HTERT RPE-1 (cell line): Measurements from ENCODE around the gene PSD4.

Experiments used
- in situ Hi-C: fragments of 300-500 bp; cut with MboI; formaldehyde crosslinking; loops from 4 replicates; pipeline ENCODE4 v1.14.3; 2020; ENCODE audit warnings: low sequenced_read_pairs

PSD4 gene

DNA sequence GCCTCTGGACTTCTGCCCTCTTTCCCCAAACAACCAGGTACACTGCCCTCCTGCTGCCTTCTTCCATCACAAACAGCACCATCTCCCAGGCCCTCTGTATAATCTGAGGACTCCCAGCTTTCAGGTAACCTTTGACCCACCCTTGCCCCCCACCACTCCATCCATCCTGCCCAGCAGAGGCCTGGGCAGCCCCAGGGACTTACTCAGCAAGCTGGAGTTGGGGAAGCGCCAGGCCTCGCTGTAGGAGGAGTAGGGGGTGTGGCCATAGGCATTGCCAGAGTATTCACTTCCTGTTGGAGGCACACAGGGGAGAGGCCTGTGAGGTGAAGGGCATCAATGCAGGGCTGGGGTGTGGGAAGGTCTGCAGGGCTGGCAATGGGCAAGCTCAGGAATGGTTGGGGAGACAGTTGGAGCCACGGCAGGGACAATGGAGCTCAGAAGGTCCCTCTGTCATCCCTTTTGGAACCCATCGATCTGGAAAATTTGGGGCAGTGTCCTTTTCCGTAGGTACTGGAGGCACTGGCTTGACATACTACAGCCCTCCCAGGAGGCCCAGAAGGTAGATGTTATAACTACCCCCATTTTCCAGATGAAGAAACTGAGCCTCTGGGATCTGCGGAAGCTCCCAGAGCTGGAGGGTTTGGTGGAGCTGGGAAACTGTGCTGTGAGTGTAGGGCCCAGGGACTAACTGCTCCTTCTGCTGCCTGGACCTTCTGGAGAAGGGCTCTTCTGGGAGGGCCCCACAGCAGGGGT is 46.3 kb downstream of the PSD4 start:
- in situ Hi-C loops = no loop called here

DNA sequence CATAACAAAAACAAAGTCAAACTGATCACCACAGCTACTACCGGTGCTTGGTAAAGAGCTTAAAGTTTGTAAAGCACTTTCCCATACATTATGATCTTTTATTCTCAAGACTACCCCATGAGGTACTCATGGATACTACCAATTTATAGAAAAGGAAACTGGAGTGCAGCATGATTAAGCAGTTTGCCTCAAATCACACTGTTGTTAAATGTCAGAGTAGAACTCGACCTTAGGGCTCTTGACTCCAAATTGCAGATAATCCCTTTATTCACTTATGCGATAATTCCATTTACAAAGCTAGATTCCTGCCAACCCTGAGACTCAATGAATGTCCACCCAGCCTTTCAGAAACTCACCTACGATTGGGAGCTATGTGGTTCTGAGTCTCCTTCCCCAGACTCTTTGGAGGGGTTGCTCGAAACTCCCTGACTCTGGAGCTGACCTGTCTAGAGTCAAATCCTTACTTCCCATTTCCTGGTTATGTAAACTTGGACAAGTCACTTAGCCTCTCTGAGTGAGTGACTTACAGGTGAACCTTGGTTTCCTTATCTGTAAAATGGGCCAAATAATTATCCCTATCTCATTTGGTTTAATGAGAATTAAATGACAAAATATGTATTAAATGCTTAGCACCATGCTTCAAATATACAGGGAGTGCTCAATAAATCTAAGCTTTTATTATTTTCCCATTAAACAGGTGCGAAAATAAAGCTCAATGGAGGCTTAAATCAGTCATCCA is 47.4 kb downstream of the PSD4 start:
- in situ Hi-C loops = no loop called here

DNA sequence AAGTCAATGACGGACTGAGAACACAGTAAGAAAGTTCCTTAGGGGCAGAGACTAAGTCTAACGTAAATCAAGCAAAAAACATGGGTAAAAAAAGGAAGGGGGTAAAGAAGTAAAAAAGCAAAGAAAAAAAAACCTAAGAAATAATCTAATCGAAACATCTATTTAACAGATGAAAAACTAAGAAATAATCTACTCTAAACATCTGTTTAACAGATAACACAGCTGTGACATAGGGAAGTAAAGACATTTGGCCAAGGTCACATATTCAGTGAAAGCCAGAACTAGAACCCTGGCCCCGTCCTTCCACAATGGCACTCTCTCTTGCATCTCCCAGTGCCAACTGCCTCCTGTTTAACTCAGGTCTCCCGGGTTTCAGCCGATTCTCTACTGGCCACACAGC is 48.1 kb downstream of the PSD4 start:
- in situ Hi-C loops = no loop called here

DNA sequence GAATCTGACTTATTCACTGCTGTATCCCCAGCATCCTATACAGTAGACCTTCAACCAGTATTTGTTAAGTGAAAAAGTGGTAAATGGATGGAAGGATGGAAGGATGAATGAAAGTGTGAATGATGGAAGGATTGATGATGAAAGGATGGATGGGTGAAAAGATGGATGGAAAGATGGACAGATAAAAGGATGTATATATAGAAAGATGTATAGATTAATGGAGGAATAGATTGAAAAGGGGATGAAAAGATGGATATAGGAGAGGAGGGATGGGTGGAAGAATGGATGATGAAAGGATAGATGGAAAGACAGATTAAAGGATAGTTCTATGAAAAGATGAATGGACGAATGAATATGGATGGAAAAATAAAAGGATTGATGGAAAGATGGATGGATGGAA is 50.0 kb downstream of the PSD4 start:
- in situ Hi-C loops = no loop called here

DNA sequence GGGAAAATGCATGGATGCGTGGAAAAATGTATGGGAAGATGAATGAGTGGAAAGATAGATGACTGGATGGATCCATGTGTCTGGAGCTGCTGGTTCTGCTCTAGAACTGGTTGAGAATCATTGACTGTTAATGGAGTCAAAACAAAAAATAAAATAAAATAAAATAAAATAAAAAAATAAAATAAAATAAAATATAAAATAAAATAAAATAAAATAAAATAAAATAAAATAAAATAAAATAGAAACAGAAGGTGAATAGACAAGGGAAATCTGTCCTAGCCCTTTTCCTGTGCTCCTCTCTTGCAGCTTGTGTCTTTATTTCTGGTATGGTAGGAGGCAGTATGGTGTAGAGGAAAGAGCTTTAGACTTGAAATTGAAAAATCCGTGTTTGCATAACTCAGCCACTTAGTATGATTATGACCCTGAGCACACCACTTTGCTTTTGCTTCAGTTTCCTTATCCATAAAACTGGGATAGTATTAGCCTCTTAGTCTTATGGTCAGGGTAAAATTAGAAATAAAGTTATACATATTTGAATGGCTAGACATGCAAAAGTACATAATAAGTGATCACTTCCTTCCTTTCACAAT is 51.0 kb downstream of the PSD4 start:
- in situ Hi-C loops = no loop called here

DNA sequence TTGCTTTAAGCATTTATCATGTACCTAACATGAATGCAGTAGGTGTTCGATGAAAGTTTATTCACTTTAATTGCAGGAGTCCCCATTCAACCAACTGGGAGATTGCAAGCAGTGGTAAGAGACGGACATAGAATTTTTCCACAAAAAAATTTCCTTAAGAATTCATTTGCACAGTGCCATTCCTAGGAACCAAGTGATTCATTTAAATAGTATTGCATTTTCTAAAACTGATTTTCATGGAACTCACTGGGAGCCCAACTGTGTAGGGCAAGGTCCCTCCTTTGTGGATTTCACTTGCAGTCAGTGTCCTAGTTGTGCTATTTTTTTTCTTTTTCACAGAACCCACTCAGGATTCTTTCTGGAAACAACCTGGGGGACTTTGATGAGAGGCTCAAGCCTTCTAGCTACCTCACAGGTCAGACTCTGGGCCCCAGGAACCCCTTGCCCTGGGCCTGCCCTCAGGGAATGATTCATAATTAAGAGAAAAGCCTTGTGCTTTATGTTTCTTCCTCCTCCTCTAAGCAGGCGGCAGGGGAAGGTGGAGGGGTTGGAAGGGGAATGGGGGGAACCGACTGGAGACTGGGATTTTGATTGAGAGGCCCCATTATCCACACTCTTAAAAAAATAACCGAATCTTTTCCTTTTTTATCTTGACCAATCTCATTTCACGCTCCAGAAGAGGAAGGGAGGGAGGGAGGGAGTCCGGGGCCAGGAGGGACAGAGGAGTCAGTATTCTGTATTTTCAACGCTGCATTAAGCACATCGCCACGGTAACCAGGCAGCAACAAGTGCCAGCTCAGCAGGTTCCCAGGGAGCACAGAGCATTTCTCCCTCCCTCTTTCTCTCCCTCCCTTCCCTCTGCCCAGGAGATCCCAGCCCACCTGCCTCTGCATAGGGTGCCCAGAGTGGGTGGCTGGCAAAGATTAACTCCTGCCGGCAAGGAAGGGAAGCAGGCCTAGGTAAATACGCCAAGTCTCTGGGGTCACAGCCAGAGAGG is 51.8 kb downstream of the PSD4 start:
- in situ Hi-C loops = no loop called here

DNA sequence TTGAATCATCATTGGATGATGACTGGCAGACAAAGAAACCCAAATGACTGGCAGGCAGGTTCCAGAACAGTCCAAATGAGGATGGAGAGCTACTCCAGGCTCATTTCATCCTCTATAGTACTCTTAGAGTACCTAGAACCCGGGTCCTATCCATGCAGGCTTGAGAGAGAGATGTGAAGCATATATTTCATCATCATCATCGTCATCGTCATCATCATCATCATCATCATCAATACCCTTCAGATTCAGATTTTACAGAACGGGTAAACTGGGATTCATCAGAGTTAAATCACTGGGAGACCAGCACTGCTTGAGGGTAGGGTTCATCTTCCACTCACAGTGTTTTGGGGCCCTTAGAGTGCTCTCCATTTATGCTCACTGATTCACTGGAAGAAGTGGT is 52.7 kb downstream of the PSD4 start:
- in situ Hi-C loops = no loop called here

DNA sequence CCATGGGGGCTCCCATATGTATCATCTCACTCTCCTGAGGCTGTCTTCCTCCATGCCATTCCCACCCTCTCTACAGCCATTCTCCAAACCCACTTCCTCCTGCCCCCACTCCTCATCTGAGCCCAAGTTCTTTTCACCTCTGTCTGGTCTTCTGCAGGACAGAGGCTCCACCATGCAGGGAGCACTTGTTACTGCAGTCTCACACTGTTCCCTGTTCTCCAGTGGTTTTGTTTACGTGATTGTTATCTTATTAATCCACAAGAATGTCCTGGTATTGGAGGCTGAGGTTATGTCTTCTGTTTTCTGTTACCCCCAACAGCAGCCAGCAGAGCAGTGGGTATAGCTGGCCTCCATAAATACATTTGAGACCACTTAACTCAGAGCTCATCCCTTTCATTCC is 53.5 kb downstream of the PSD4 start:
- in situ Hi-C loops = no loop called here

DNA sequence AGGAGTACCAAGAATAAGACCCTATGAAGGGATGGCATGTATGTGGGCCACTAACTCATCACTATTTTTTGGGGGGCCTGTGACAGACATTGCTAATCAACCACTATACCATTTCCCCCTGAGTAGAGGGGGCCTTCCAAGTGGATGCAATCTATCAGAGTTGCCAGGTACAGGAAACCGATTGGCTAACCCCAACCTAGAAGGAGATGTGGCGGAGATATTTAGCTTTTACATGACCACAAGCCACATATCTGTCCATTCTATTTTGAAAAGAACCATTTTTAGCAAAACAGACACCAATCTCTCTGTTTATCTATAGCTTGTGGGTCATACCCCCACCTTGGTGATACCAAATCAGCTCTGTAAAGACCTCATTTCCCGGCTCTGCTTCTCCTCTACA is 53.9 kb downstream of the PSD4 start:
- in situ Hi-C loops = no loop called here

DNA sequence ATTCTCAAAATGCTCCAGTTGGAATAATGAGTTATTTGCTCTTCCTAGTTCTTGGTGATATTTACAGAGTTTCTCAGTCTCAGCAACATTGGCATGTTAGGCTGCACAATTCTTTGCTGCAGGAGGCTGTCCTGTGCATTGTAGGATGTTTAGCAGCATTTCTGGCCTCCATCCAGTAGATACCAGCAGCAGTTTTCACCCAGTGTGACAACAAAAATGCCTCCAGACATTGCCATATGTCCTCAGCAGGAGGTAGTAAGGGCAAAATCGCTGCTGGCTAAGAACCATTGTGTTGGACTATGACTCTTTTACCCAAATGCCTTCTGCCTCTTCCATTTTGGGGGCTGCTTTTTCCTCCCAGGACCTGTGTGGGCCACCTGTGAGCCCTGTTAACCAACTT is 54.6 kb downstream of the PSD4 start:
- in situ Hi-C loops = no loop called here

DNA sequence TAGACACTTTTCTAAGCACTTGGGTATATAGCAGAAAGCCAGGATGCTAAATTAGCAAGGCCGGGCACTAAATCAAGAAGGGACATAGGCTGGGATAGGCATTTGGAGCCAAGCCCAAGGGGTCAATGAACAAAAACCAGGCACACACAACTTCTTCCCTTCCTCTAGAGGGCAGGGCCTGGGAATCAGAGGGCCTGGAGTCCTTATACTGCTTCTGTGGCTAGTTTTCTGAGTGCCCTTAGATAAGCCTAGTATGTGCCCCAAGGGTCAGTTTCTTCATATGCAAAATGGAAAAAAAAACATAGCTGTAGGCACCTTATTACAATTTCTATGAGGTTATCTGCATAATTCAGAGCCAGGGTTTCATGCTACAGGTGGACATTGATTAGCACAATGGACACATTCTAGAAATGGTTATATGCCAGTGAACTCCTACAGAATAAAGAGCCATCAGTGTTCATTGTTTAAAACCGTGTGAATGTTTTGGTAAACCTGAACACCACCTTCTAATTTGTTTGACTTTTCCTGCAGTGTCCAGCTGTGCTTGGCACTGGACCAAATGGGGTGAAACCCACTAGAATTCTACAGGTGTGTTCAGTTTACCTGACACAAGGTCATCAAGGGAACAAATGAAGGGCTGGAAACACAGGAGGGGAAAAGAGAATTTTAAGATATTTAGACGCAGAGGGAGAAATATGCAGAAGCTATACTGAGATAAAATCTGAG is 55.4 kb downstream of the PSD4 start:
- in situ Hi-C loops = no loop called here

DNA sequence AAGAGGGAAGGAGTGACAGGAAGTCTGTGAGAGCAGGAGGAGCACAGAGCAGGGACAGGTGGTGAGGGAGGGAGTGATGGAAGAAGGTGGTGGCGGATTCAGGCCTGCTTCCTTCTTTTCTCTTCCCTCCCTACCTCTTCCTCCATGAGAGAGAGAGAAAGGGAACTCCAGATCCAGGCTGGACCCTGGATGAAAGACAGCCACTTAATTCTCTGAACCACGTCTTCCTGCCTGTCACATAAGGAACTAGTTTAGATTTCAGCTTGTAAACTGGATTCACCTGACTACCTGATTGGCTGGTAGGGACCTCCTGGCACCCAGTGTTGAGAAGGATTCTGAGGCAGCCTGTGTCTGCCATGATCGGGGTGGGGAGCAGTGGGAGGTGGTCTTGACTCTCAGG is 56.0 kb downstream of the PSD4 start:
- in situ Hi-C loops = no loop called here

DNA sequence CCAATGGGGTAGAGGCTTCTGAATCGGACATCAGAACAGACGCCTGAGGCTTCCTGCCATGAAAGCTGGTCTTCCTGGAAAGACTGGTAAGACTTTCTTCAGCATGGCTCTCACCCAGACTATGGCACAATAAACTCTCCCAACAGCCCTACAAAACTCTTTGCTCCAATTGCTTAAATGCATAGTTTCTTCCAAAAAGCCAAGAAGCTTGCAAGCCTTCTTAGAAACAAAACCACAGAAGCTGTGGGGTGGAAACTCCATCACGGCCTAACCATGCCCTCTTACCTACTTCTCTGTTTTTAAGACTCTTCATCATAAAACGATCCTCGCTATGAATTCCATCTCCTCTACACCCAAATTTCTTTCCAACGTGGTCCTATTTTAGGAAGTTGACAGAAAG is 56.8 kb downstream of the PSD4 start:
- in situ Hi-C loops = no loop called here

DNA sequence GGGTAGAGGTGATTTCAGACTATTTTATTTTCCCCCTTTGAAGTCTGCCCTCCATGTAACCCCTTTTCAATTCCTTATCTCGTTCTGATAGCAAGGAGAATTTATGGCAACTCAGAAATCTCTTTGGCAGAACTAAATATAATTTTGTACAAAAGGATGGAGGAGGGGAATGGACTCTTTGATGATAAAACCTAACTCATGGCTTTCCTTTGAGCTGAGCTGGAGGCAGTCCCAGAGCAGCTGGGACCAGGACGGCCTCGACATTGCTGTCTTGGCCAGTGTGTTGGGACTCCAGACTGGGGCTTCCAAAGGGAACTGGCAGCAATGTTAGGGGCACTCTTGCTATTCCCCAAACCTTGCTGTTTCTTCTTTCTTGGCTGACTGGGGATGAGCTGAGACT is 57.3 kb downstream of the PSD4 start:
- in situ Hi-C loops = no loop called here

DNA sequence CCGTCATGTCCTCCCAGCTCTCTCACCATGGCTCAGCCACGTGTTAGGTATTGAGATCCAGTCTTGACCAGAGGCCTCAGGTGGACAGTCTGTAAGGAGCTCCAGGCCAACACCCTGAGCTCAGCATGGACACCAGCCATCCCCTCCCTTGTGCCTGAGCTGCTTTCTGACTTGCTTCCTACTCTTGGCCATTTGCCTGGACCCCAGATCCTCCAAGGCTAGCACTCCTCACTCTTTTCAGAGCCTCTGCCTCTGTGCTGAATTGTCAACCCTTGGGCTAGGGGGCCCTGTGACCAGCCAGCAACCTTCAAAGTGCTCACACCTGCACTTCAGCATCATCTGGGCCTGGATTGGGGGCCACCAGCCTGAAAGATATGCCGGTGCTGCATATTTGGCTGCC is 58.4 kb downstream of the PSD4 start:
- in situ Hi-C loops = no loop called here

DNA sequence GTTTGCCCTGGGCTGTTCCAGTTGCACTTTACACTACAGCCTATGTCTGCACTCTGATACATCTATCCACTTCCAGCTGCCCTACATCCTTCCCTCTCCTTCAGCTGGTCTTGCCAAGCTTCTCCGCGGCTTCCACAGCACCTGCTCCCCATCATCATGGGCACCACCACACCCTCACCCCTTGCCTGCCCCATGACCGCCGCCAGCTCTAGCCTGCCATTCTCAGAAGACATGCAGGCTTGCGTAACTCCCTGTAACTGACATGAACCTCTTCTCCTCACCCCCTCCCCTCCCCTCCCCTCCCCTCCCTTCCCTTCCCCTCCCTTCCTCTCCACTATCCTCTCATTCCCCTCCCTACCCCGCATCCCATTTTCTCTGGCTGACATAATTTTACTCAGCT is 59.0 kb downstream of the PSD4 start:
- in situ Hi-C loops = no loop called here

DNA sequence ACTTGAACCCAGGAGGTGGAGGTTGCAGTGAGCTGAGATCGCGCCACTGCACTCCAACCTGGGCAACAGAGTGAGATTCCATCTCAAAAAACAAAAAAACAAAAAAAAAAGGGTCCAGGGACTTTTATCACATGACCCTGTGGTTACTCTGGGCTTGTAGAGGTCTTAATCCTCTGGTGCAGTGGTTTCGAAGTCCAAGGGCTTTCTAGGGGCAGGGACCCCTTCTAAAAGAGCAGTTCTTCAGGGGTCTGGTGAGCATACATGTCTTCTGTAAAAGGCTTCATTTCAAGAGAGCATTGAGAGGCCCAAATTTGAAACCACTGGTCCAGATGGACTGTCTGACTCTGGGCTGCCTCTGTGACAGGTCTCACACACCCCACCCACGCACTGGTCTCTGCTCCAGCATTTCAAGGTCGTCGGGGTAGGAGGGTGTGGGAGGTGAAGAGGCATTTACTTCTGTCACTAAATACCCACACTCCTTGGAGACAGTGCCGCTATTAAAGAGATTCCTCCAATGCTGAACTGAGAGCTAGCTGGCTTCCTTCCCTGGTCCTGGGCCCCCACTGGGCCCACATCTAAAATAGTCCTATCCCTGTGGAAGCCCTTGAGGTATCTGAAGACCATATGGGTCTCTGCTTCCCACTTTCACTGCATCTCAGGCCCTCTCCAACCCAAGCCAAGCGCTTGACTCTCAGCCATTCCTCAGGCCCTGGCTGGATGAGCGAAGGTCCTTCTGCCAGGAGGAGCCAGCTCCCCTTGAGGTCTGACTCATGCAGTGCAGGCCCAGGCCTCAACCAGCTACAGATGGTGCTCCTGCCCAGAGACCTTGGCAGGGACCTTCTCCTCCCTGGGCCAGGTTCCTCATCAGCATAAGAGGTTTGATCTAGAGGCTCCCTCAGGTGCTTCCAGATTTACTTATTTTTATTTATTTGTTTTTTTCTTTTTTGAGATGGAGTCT is 60.1 kb downstream of the PSD4 start:
- in situ Hi-C loops = no loop called here

DNA sequence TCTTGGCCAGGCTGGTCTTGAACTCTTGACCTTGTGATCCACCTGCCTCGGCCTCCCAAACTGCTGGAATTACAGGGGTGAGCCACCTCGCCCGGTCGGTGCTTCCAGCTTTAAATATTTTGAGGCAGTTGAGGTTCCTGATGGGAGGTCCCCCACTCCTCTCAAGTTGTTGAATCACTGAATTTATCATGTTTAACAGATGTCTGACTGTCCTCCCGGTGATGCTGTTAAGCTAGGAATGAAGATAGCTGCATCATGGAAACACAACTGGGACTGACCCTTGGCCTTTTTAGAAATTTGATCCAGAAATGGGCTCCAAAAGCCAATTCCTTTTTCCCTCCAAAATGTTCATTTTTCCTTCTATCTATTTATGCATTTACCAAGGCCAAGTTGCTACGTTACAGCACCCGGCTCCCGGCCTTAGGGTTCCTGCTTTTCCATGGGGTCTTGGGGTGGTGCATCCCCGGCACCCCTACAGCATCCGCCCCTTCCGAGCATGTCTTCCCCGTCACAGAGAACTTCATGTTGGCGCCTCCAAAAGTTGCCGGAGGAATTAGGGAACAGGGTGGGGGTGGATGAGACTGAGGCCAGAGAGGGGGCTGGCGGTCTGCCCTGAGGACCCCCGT is 61.1 kb downstream of the PSD4 start:
- in situ Hi-C loops = no loop called here
